HepG2 (cell line): ENCODE data around the gene LRRC45. TPM values are rescaled to one million over a fixed set of nuclear protein-coding genes. Genes with fewer than 3 reads are reported as not detected.

Experiments
- CBX1 ChIP-seq: IDR thresholded peaks from one replicate; pipeline ENCODE4 v1.6.1; 2016; ENCODE audit warnings: antibody characterized with exemption, low read depth
- HMG20A ChIP-seq: IDR thresholded peaks from 2 replicates; pipeline ENCODE4 v1.6.1; 2016; ENCODE audit warnings: borderline replicate concordance
- NFAT5 ChIP-seq: sonication (generic); formaldehyde crosslinking; IDR thresholded peaks from 2 replicates; pipeline ENCODE4 v1.4.0; 2020; ENCODE audit warnings: missing genetic modification reagents
- PBX3 ChIP-seq: sonication (generic); formaldehyde crosslinking; IDR thresholded peaks from 2 replicates; pipeline ENCODE4 v1.8.1; 2023; ENCODE audit warnings: missing genetic modification reagents, inconsistent platforms, borderline replicate concordance
- RFXAP ChIP-seq: sonication (generic); formaldehyde crosslinking; IDR thresholded peaks from 2 replicates; pipeline ENCODE4 v1.4.0; 2020; ENCODE audit warnings: missing genetic modification reagents, borderline replicate concordance
- SMARCC2 ChIP-seq: fragments of 450-650 bp; IDR thresholded peaks from 2 replicates; pipeline ENCODE4 v1.6.1; 2017; ENCODE audit warnings: antibody characterized with exemption, mild to moderate bottlenecking
- ZBED4 ChIP-seq: sonication (generic); formaldehyde crosslinking; IDR thresholded peaks from 2 replicates; pipeline ENCODE4 v1.4.0; 2020; ENCODE audit warnings: missing genetic modification reagents, borderline replicate concordance
- ZBTB46 ChIP-seq: sonication (generic); formaldehyde crosslinking; IDR thresholded peaks from 2 replicates; pipeline ENCODE4 v1.4.0; 2020; ENCODE audit warnings: mild to moderate bottlenecking, missing genetic modification reagents, borderline replicate concordance
- ZNF235 ChIP-seq: sonication (generic); formaldehyde crosslinking; IDR thresholded peaks from 2 replicates; pipeline ENCODE4 v1.8.1; 2023; ENCODE audit warnings: mild to moderate bottlenecking, missing genetic modification reagents, borderline replicate concordance
- ZNF687 ChIP-seq: sonication (generic); formaldehyde crosslinking; IDR thresholded peaks from 2 replicates; pipeline ENCODE4 v1.5.1; 2020; ENCODE audit warnings: mild to moderate bottlenecking, missing genetic modification reagents, moderate library complexity
- polyA plus RNA-seq, 8 experiments: library from polyadenylated mRNA; depleted of rRNA in 3 of 8; stranded (reverse) in 7 of 8; unstranded in 1 of 8; fragments of >200 nt; fragmentation: Illumina TruSeq in 4 of 8; extraction: Trizol in 4 of 8; gene quantifications; 2 replicates each; pipeline versions ENCODE4 v1.2.1 to v1.2.3, GENCODE V29; 2011 to 2016; ENCODE audit warnings: low read depth in 4 of 8, missing spikeins in 1 of 8, mixed read lengths in 1 of 8; ENCODE audit not compliant: insufficient read depth in 1 of 8
- total RNA-seq, 5 experiments: library from RNA; depleted of rRNA; stranded (reverse); fragments of >200 nt; fragmentation: Illumina TruSeq; extraction: Trizol; gene quantifications; 2 replicates each; pipeline ENCODE4 v1.2.3, GENCODE V29; 2016; ENCODE audit warnings: low read depth in 1 of 5

The LRRC45 gene
- total and polyA plus RNA-seq, 2 of the 13 experiments (the other 11 are each of a cell fraction or from before 2014, with no cell fraction given) = 11.6 to 48.1 TPM

- peak; percentile 87; the same call in 1 of the 2 replicates for TF ChIP-seq RFXAP (CRISPR knock-in tag)
- TF ChIP-seq PBX3 (CRISPR knock-in tag) = no peak
- TF ChIP-seq CBX1 = peak; percentile 93
- TF ChIP-seq NFAT5 = peak; percentile 96
- TF ChIP-seq ZBED4 (CRISPR knock-in tag) = peak; percentile 60
- TF ChIP-seq HMG20A = peak; percentile 75; the same call in 1 of the 2 replicates
- TF ChIP-seq ZNF235 (CRISPR knock-in tag) = 0 out of 2 replicates have a peak, but pooled peaks have one; percentile 66
- peak; percentile 84 for TF ChIP-seq ZNF687 (CRISPR knock-in tag)
- TF ChIP-seq SMARCC2 = no peak
- TF ChIP-seq ZBTB46 (CRISPR knock-in tag) = no peak; the same call in 1 of the 2 replicates
These were observed 30.6 kb upstream of the LRRC45 start (continued) for GRCh38 chr17:81992306-81993102.
